ENCODE data around the gene PLEKHN1.
A peak's percentile ranks its signal among the peaks of the same experiment; 100 is the strongest.

The PLEKHN1 gene

DNA sequence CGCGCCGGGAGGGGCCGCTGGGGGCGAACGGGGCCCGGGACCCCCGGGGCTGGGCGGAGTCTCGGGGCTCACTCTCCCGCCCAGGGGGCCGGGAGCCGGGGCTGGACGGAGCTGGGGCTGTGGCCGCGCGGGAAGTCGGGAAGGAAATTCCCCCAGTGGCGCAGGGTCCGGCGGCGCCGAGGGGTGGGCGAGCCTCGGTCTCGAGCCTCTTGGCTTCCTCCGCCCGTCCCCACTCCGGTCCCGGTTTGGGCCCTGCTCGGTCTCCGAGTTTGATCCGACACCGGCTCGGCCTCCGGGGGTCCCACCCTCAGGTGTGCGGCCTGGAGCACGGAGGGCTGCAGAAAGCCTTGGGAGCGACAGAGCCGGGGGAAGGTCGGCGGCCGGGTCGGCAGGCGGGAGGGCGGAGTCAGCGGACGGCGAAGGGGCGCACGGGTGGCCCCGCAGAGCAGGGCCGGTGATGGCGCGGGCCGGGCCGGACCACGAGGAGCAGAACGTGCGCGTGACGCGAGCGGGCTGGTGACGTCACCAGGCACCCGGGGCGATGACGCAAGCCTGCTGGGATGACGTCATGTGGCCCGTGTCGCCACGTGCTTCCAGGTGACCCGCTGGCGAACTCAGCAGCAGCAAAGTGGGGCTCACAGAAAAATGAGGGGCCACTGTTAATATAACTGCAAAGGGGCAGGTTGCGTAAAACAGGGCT, 34.2 kb downstream of the PLEKHN1 start (continued):
- TF ChIP-seq ZNF768 (tag by site-specific recombination; IDR thresholded peaks at IDR 0.05) (no peak; the same call in 1 of the 2 replicates), ZNF169 (tag by site-specific recombination; IDR thresholded peaks at IDR 0.05) (peak; percentile 90), KLF1 (tag by site-specific recombination; IDR thresholded peaks at IDR 0.05) (peak; percentile 86), HOXD13 (CRISPR knock-in tag; IDR thresholded peaks at IDR 0.05; ENCODE audit: borderline replicate concordance) (peak; percentile 45; the same call in 1 of the 2 replicates), ZNF202 (tag by site-specific recombination; IDR thresholded peaks at IDR 0.05; ENCODE audit: borderline replicate concordance) (no peak), WT1 (tag by site-specific recombination; IDR thresholded peaks at IDR 0.05) (peak; percentile 87), PRDM1 (tag by site-specific recombination; IDR thresholded peaks at IDR 0.05) (peak; percentile 75), ZNF114 (tag by site-specific recombination; IDR thresholded peaks at IDR 0.05) (no peak), ZNF645 (tag by site-specific recombination; IDR thresholded peaks at IDR 0.05) (peak; percentile 66; the same call in 1 of the 2 replicates), CTCF (tag by site-specific recombination; IDR thresholded peaks at IDR 0.05) (peak; percentile 16; the same call in 1 of the 2 replicates), ZNF350 (tag by site-specific recombination; IDR thresholded peaks at IDR 0.05) (no peak), GLIS1 (tag by site-specific recombination; IDR thresholded peaks at IDR 0.05) (peak; percentile 87), ZNF132 (tag by site-specific recombination; IDR thresholded peaks at IDR 0.05; ENCODE audit: borderline replicate concordance) (no peak), ZNF76 (tag by site-specific recombination; IDR thresholded peaks at IDR 0.05; ENCODE audit: borderline replicate concordance, low read depth) (peak; percentile 90), FEZF1 (tag by site-specific recombination; IDR thresholded peaks at IDR 0.05) (peak; percentile 94), ZNF138 (tag by site-specific recombination; IDR thresholded peaks at IDR 0.05; ENCODE audit: borderline replicate concordance) (no peak), ELK4 (IDR thresholded peaks at IDR 0.05; ENCODE audit: borderline replicate concordance, low read depth, low read length) (no peak), ZNF416 (tag by site-specific recombination; IDR thresholded peaks at IDR 0.05) (0 out of 2 replicates have a peak, but pooled peaks have one; percentile 23), ZNF548 (tag by site-specific recombination; IDR thresholded peaks at IDR 0.05) (no peak), ZBTB1 (tag by site-specific recombination; IDR thresholded peaks at IDR 0.05) (no peak), ZNF843 (tag by site-specific recombination; IDR thresholded peaks at IDR 0.05) (peak; percentile 85), ZNF302 (tag by site-specific recombination; IDR thresholded peaks at IDR 0.05; ENCODE audit: low read depth) (no peak), ZSCAN23 (tag by site-specific recombination; IDR thresholded peaks at IDR 0.05) (no peak), ZNF571 (tag by site-specific recombination; IDR thresholded peaks at IDR 0.05) (no peak), ZBTB48 (tag by site-specific recombination; IDR thresholded peaks at IDR 0.05) (peak; percentile 76), ZNF280D (tag by site-specific recombination; IDR thresholded peaks at IDR 0.05) (no peak), ZNF660 (tag by site-specific recombination; IDR thresholded peaks at IDR 0.05) (peak; percentile 87; the same call in 1 of the 2 replicates)
- TF ChIP-seq, protein P1, sequence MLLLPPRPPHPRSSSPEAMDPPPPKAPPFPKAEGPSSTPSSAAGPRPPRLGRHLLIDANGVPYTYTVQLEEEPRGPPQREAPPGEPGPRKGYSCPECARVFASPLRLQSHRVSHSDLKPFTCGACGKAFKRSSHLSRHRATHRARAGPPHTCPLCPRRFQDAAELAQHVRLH (tag by site-specific recombination; IDR thresholded peaks at IDR 0.05), result peak; percentile 55; the same call in 1 of the 2 replicates
- TF ChIP-seq, protein P2, sequence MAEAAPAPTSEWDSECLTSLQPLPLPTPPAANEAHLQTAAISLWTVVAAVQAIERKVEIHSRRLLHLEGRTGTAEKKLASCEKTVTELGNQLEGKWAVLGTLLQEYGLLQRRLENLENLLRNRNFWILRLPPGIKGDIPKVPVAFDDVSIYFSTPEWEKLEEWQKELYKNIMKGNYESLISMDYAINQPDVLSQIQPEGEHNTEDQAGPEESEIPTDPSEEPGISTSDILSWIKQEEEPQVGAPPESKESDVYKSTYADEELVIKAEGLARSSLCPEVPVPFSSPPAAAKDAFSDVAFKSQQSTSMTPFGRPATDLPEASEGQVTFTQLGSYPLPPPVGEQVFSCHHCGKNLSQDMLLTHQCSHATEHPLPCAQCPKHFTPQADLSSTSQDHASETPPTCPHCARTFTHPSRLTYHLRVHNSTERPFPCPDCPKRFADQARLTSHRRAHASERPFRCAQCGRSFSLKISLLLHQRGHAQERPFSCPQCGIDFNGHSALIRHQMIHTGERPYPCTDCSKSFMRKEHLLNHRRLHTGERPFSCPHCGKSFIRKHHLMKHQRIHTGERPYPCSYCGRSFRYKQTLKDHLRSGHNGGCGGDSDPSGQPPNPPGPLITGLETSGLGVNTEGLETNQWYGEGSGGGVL (tag by site-specific recombination; IDR thresholded peaks at IDR 0.05), result peak; percentile 74
- TF ChIP-seq, protein P3, sequence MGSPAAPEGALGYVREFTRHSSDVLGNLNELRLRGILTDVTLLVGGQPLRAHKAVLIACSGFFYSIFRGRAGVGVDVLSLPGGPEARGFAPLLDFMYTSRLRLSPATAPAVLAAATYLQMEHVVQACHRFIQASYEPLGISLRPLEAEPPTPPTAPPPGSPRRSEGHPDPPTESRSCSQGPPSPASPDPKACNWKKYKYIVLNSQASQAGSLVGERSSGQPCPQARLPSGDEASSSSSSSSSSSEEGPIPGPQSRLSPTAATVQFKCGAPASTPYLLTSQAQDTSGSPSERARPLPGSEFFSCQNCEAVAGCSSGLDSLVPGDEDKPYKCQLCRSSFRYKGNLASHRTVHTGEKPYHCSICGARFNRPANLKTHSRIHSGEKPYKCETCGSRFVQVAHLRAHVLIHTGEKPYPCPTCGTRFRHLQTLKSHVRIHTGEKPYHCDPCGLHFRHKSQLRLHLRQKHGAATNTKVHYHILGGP (tag by site-specific recombination; IDR thresholded peaks at IDR 0.05), result no peak

Measured in HEK293 (cell line).